Measurements from ENCODE around the gene TIFAB. TPM values are rescaled to one million over a fixed set of nuclear protein-coding genes. Genes with fewer than 3 reads are reported as not detected.

TIFAB gene
- total and polyA plus RNA-seq, 3 donors from 2014 or later, result 0.06 to 1.1 (median 0.16) TPM

GRCh38 chr5:135482381-135482933 is 30.3 kb upstream of the TIFAB start:
- Histone ChIP-seq H3K36me3 (ENCODE audit: low read depth, missing control alignments) (no peaks in the 10 kb centered on the region), H3K4me1 (no peaks in the 10 kb centered on the region), H3K27me3 (no peaks in the 10 kb centered on the region), H3K4me3 (no peak overlapping the region), H3K9me3 (no peaks in the 10 kb centered on the region), H3K27ac (no peak overlapping the region)
- TF ChIP-seq POLR2A (IDR thresholded peaks at IDR 0.05) (no peak), CTCF (IDR thresholded peaks at IDR 0.05) (no peak)
- no peak for DNase-seq
- intact Hi-C loops (cut with DNase I; ENCODE audit: low total_unique reads), result no loop called here
- 62 to 70% methylated on average over 4 to 9 of the region's 9 CpGs for WGBS, 2 donors

GRCh38 chr5:135481909-135482311 is 29.8 kb upstream of the TIFAB start:
- H3K4me1 ChIP-seq, result no peaks in the 10 kb centered on the region
- no peak for DNase-seq
- no peak overlapping the region for H3K4me3 ChIP-seq
- H3K27ac ChIP-seq, result no peak overlapping the region
- H3K36me3 ChIP-seq (ENCODE audit: low read depth, missing control alignments), result no peaks in the 10 kb centered on the region
- 86 to 89% methylated on average over 4 of the region's 4 CpGs for WGBS, 2 donors
- no peaks in the 10 kb centered on the region for H3K27me3 ChIP-seq
- H3K9me3 ChIP-seq, result no peaks in the 10 kb centered on the region
- intact Hi-C loops (cut with DNase I; ENCODE audit: low total_unique reads), result no loop called here
- no peak for TF ChIP-seq POLR2A (IDR thresholded peaks at IDR 0.05)
- no peak for TF ChIP-seq CTCF (IDR thresholded peaks at IDR 0.05)

- no peak overlapping the region for H3K4me3 ChIP-seq
- TF ChIP-seq POLR2A (IDR thresholded peaks at IDR 0.05), result no peak
- no peak for TF ChIP-seq CTCF (IDR thresholded peaks at IDR 0.05)
- no peaks in the 10 kb centered on the region for H3K9me3 ChIP-seq
- no peaks in the 10 kb centered on the region for H3K36me3 ChIP-seq (ENCODE audit: low read depth, missing control alignments)
- H3K4me1 ChIP-seq, result no peaks in the 10 kb centered on the region
- H3K27me3 ChIP-seq, result no peaks in the 10 kb centered on the region
- H3K27ac ChIP-seq, result no peak overlapping the region
- DNase-seq, result no peak
- WGBS, 2 donors, result 63 to 70% methylated on average over 5 of the region's 5 CpGs
- intact Hi-C loops (cut with DNase I; ENCODE audit: low total_unique reads), result no loop called here
Measured at GRCh38 chr5:135481387-135481786, 29.2 kb upstream of the TIFAB start.

GRCh38 chr5:135480511-135480910 is 28.4 kb upstream of the TIFAB start:
- H3K9me3 ChIP-seq, result no peaks in the 10 kb centered on the region
- intact Hi-C loops (cut with DNase I; ENCODE audit: low total_unique reads), result no loop called here
- no peak for DNase-seq
- H3K27ac ChIP-seq, result no peak overlapping the region
- H3K27me3 ChIP-seq, result no peaks in the 10 kb centered on the region
- WGBS, 2 donors, result 89 to 92% methylated on average over 5 of the region's 5 CpGs
- no peak overlapping the region for H3K4me3 ChIP-seq
- no peaks in the 10 kb centered on the region for H3K4me1 ChIP-seq
- H3K36me3 ChIP-seq (ENCODE audit: low read depth, missing control alignments), result no peaks in the 10 kb centered on the region
- TF ChIP-seq CTCF (IDR thresholded peaks at IDR 0.05) (no peak), POLR2A (IDR thresholded peaks at IDR 0.05) (no peak)

GRCh38 chr5:135478938-135479337 is 26.8 kb upstream of the TIFAB start:
- H3K4me1 ChIP-seq, result no peaks in the 10 kb centered on the region
- no peak for TF ChIP-seq POLR2A (IDR thresholded peaks at IDR 0.05)
- TF ChIP-seq CTCF (IDR thresholded peaks at IDR 0.05), result no peak
- H3K36me3 ChIP-seq (ENCODE audit: low read depth, missing control alignments), result no peaks in the 10 kb centered on the region
- no peaks in the 10 kb centered on the region for H3K27me3 ChIP-seq
- no peak for DNase-seq
- H3K27ac ChIP-seq, result no peak overlapping the region
- H3K4me3 ChIP-seq, result no peak overlapping the region
- WGBS, 2 donors, result 86 to 95% methylated on average over 1 to 4 of the region's 4 CpGs
- intact Hi-C loops (cut with DNase I; ENCODE audit: low total_unique reads), result no loop called here
- no peaks in the 10 kb centered on the region for H3K9me3 ChIP-seq
